Measurements from ENCODE around the gene SUSD6.

SUSD6 gene

DNA sequence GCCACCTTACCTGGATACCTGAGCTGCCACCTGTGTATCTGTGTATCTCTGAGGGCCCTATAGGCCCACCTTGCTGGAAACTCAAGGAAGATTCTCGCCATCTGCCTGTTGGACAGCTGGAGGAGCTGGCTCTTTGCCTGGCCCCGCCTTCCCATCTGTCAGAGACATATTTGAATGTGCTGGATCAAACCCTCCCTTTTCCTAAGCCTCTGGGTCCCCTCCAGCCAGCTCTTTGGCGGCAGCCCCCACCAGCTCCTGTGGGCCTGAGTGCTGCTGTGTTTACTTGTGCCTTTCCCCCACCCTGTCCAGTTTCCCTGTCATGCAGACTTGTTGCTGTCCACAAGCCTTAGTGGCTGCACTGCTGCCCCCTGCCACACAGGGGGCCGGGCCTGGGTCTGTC, 99.7 kb downstream of the SUSD6 start:
- in situ Hi-C loops (cut with HindIII; ENCODE audit: low sequenced_read_pairs), result no loop called here
- no peak for DNase-seq (ENCODE audit: low read depth, low spot score)
- no peak overlapping the region for H3K4me3 ChIP-seq (ENCODE audit: low read depth, low read length)
- TF ChIP-seq, protein P1, sequence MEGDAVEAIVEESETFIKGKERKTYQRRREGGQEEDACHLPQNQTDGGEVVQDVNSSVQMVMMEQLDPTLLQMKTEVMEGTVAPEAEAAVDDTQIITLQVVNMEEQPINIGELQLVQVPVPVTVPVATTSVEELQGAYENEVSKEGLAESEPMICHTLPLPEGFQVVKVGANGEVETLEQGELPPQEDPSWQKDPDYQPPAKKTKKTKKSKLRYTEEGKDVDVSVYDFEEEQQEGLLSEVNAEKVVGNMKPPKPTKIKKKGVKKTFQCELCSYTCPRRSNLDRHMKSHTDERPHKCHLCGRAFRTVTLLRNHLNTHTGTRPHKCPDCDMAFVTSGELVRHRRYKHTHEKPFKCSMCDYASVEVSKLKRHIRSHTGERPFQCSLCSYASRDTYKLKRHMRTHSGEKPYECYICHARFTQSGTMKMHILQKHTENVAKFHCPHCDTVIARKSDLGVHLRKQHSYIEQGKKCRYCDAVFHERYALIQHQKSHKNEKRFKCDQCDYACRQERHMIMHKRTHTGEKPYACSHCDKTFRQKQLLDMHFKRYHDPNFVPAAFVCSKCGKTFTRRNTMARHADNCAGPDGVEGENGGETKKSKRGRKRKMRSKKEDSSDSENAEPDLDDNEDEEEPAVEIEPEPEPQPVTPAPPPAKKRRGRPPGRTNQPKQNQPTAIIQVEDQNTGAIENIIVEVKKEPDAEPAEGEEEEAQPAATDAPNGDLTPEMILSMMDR (IDR thresholded peaks at IDR 0.05; ENCODE audit: low read depth, low read length), result no peak

DNA sequence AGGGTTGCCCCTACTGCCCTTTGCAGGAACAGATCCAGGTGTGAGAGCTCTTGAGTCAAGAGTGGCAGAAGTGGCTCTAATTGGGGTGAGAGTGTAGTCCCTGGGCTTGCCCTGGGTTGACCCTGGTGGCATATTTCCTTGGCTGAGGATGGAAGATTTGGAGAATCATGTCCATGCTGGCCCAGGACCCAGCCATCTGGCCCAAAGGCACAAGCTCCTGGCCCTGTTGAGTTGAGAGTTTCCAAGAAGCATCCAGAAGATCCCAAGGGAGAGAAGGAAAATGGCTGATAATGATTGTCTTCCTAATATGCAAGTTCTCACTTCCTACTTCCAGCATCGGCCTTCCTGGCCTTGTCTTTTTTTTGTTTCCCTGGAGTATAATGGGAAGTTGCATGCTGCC, 100.1 kb downstream of the SUSD6 start:
- in situ Hi-C loops (cut with HindIII; ENCODE audit: low sequenced_read_pairs), result no loop called here
- no peak for DNase-seq (ENCODE audit: low read depth, low spot score)

DNA sequence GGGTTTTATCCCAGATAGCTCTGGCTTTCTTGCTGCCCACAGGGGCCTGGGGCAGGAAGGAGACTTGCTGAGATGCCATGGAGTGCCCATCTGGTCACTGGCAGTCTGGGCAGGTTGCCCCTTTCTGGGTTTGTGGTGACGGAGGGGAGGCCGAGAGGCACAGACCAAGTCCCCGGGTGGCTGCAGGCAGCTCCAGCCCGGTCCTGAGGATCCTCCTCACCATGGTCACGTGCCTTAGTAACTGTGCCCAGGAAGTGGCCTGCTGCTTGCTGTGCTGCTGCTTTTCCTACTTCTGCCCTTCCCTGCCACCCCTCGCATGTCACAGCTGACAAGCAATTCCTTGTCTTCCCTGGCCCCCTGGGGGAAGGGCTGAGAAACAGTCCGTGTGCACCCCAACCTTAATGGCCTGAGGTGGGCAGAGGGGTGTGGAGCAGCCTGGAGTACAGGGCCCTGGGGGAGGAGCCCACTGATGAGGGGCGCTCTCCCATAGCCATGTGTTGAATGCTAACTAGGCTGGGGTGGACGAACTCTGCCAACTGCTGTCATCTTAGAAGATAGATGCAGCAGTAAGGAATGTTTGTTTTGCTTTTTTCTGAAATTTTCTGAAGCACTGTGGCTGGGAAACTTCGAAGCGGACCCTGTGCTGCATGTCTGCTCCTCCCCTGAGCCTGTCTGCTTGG, 100.6 kb downstream of the SUSD6 start:
- TF ChIP-seq, protein P1 (IDR thresholded peaks at IDR 0.05; ENCODE audit: low read depth, low read length), result no peak
- H3K4me3 ChIP-seq (ENCODE audit: low read depth, low read length), result no peak overlapping the region
- in situ Hi-C loops (cut with HindIII; ENCODE audit: low sequenced_read_pairs), result no loop called here
- DNase-seq (ENCODE audit: low read depth, low spot score), result peak; percentile 28

More for the DNA sequence above, 100.1 kb downstream of the SUSD6 start:
- TF ChIP-seq, protein P1 (IDR thresholded peaks at IDR 0.05; ENCODE audit: low read depth, low read length), result no peak
- H3K4me3 ChIP-seq (ENCODE audit: low read depth, low read length), result no peak overlapping the region

DNA sequence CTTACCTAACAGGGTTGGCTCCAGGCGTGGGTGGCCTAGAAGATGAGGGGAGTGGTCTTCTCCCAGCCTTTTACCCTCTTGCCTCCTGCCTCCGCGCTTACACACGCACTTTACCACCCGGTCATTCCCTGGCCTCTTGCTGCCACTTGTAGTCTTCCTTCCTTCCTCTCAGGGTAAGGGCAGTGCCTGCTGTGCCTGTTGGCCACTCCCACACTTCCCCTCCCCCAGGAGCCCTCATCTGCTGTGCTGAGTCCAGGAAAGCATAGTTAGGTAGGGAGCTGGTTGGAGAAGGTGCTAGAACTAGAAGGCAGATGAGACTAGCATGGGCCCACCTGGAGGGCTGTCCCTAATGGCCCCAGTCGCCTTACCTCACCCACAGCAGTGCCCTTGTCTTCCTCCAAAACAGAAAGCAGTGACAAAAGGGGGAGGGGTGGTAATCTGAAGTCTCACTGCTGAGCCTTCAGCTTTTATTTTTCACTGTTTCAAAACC, 101.2 kb downstream of the SUSD6 start:
- TF ChIP-seq, protein P1 (IDR thresholded peaks at IDR 0.05; ENCODE audit: low read depth, low read length), result no peak
- DNase-seq (ENCODE audit: low read depth, low spot score), result no peak
- H3K4me3 ChIP-seq (ENCODE audit: low read depth, low read length), result no peak overlapping the region
- in situ Hi-C loops (cut with HindIII; ENCODE audit: low sequenced_read_pairs), result no loop called here

DNA sequence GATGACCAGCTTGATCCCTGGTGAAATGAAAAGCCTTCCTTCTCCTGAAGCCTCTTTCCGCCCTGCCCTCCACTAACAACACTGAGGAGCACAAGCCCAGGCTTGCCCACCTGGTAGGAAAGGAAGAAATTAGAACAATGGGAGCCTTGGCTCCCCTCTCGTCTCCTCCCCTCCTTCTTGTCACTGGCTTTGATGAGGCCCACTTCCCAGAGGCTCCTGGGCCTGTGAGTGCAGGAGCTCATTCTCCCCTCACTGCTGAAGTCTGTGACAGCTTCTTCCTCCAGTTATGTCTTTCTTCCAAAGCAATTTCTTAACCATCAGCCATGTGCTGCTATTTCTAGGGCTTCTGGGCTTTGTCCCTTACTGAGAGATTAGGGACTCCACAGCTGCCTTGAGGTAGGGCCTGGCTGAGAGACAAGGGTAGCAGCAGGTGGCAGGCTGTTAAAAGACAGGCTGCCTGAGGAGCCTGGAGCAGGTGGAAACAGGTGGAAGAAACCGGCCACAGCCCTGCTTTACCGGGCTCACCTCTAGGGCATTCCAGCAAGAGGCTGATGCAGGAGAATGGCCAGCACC, 101.9 kb downstream of the SUSD6 start:
- DNase-seq (ENCODE audit: low read depth, low spot score), result no peak
- TF ChIP-seq, protein P1 (IDR thresholded peaks at IDR 0.05; ENCODE audit: low read depth, low read length), result no peak
- H3K4me3 ChIP-seq (ENCODE audit: low read depth, low read length), result no peak overlapping the region
- in situ Hi-C loops (cut with HindIII; ENCODE audit: low sequenced_read_pairs), result no loop called here

DNA sequence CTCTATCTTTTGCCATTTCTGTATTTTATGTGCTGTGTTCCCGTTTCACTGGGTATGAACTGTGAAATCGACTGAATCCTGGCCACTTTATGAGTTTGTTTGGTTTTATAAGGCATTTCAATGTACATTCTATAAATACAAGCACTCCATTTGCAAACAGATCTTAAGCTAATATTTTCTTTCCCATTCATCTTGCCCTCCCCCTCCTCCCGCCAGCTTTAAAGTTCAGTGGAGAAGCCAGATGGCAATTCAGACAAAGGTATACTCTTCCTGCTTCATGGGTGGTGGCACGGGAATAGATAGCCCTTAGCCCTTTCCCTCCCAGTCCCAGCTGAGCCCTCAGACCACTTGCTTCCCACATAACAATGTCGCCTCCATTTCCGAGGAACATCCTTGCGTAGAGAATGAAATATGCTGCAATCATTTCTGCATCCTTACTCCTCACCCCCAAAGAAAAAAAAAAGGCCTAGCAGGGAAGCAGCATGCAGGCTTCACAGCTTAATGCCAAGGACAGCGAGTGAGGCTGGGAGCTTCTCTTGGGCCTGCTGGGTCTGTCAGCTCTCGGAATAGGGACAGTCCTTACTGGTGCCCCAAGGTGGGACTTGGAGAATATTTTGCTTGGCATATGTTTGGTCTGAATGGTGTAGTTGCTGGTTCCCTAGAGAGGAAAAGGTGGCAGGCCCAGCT, 102.7 kb downstream of the SUSD6 start:
- in situ Hi-C loops (cut with HindIII; ENCODE audit: low sequenced_read_pairs), result no loop called here
- TF ChIP-seq, protein P1 (IDR thresholded peaks at IDR 0.05; ENCODE audit: low read depth, low read length), result no peak
- no peak for DNase-seq (ENCODE audit: low read depth, low spot score)
- no peak overlapping the region for H3K4me3 ChIP-seq (ENCODE audit: low read depth, low read length)

Data from astrocyte of the spinal cord (primary cell).